OCI-LY1 (cell line): ENCODE measurements around the gene SLC6A18.

Source experiments
- H2AFZ ChIP-seq: fragments of 200-600 bp; sonication (generic), shearing (Covaris generic); 2 replicates; pipeline ENCODE4 v1.6.0; 2014; ENCODE audit warnings: antibody characterized with exemption, mild to moderate bottlenecking, low read length
- H3F3A ChIP-seq: fragments of 200-600 bp; sonication (generic), shearing (Covaris generic); 2 replicates; pipeline ENCODE4 v1.6.0; 2014; ENCODE audit warnings: mild to moderate bottlenecking, antibody characterized with exemption, low read length, moderate library complexity; ENCODE audit not compliant: insufficient read depth
- H3K27ac ChIP-seq: fragments of 200-600 bp; sonication (generic); 2 replicates; pipeline ENCODE4 v1.5.1; 2014; ENCODE audit warnings: low read length, mixed run types, mild to moderate bottlenecking, low read depth; ENCODE audit not compliant: poor library complexity, severe bottlenecking
- H3K27me3 ChIP-seq: fragments of 200-600 bp; sonication (generic); 2 replicates; pipeline ENCODE4 v1.6.0; 2014; ENCODE audit warnings: antibody characterized with exemption, mild to moderate bottlenecking, low read length, moderate library complexity; ENCODE audit not compliant: insufficient read depth
- H3K36me3 ChIP-seq: fragments of 200-600 bp; sonication (generic); 2 replicates; pipeline ENCODE4 v1.6.1; 2014; ENCODE audit warnings: mild to moderate bottlenecking, antibody characterized with exemption, low read length, moderate library complexity, mixed read lengths; ENCODE audit not compliant: insufficient read depth
- H3K4me1 ChIP-seq: fragments of 200-600 bp; sonication (generic); 2 replicates; pipeline ENCODE4 v1.5.1; 2014; ENCODE audit warnings: mild to moderate bottlenecking, low read length, moderate library complexity; ENCODE audit not compliant: insufficient read depth, severe bottlenecking
- H3K4me2 ChIP-seq: fragments of 200-600 bp; sonication (generic), shearing (Covaris generic); 2 replicates; pipeline ENCODE4 v1.6.1; 2014; ENCODE audit warnings: low read length
- H3K4me3 ChIP-seq: fragments of 200-600 bp; sonication (generic); 2 replicates; pipeline ENCODE4 v1.5.1; 2014; ENCODE audit warnings: low read length, low read depth, mild to moderate bottlenecking, mixed read lengths; ENCODE audit not compliant: poor library complexity, severe bottlenecking
- H3K79me2 ChIP-seq: fragments of 200-600 bp; shearing (Covaris generic); 2 replicates; pipeline ENCODE4 v1.6.1; 2016; ENCODE audit warnings: mixed run types, low read length, mixed read lengths; ENCODE audit not compliant: insufficient read depth
- H3K9ac ChIP-seq: fragments of 200-600 bp; sonication (generic), shearing (Covaris generic); 2 replicates; pipeline ENCODE4 v1.6.1; 2014; ENCODE audit warnings: mild to moderate bottlenecking, low read length, mixed read lengths
- H3K9me2 ChIP-seq: fragments of 200-600 bp; sonication (generic), shearing (Covaris generic); 2 replicates; pipeline ENCODE4 v1.6.1; 2014; ENCODE audit warnings: low read depth, mild to moderate bottlenecking, low read length, mixed read lengths
- H3K9me3 ChIP-seq: fragments of 200-600 bp; shearing (Covaris generic); 2 replicates; pipeline ENCODE4 v1.6.1; 2014; ENCODE audit warnings: low read length, mixed read lengths
- H4K20me1 ChIP-seq: fragments of 200-600 bp; sonication (generic), shearing (Covaris generic); 2 replicates; pipeline ENCODE4 v1.6.0; 2016; ENCODE audit warnings: mild to moderate bottlenecking, low read length; ENCODE audit not compliant: insufficient read depth
- EZH2 ChIP-seq: fragments of 200-600 bp; sonication (generic), shearing (Covaris generic); IDR thresholded peaks from 2 replicates; pipeline ENCODE4 v1.8.0; 2017; ENCODE audit warnings: borderline replicate concordance, mixed run types, mild to moderate bottlenecking, antibody characterized with exemption, low read length, moderate library complexity, mixed read lengths
- TF ChIP-seq, protein P1 (sequence below): fragments of 200-600 bp; sonication (generic), shearing (Covaris generic); IDR thresholded peaks from 2 replicates; pipeline ENCODE4 v1.5.1; 2017; ENCODE audit warnings: mild to moderate bottlenecking, antibody characterized with exemption, low read length, moderate library complexity, mixed read lengths

SLC6A18 gene

DNA sequence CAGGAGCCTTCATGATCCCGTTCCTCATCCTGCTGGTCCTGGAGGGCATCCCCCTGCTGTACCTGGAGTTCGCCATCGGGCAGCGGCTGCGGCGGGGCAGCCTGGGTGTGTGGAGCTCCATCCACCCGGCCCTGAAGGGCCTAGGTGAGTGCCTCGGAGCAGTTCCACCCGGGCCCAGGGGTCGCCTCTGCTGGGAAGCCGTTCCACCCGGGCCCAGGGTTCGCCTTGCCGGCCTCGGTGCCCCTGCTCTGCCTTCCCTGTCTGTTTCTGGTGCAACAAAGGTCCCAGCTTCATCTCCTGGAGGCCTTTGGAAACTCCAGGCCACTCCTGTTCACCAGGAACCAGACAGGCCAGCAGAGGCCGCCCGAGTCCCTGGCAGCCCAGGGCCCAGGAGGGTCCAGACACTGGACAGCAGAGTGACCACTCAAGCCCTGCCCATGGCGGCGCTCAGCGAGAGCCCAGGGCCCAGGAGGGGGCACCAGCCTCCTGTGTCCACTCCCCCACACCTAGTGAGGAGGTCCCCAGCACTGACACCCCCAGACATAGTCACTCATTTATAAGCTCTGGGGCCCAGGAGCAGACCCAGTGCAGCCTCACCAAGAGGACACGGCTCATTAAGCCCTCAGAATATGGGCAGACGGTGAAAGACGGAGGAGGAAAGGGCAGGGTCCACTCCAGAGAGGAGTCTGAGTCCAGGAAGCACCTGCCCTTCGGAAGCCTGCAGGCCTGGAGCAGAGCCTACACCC, 16.3 kb upstream of the SLC6A18 start:
- H4K20me1 ChIP-seq: no peaks in the 10 kb centered on the region

DNA sequence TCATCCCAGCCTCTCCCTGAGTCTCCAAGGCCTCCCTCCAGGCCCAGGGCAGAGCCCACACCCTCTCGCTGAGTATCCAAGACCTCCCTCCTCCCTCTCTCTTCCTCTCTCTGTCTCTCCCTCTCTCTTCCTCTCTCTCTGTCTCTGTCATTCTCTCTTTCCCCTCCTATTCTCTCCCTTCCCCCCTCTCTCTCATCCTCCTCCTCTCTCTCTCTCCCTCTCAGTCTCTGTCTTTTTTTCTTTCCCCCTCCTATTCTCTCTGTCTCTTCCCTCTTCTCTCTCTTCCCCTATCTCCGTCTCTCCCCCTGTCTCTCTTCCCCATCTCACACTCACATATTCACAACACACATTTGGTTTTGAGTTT, 15.7 kb upstream of the SLC6A18 start:
- no peaks in the 10 kb centered on the region for H3F3A ChIP-seq
- TF ChIP-seq, protein P1, sequence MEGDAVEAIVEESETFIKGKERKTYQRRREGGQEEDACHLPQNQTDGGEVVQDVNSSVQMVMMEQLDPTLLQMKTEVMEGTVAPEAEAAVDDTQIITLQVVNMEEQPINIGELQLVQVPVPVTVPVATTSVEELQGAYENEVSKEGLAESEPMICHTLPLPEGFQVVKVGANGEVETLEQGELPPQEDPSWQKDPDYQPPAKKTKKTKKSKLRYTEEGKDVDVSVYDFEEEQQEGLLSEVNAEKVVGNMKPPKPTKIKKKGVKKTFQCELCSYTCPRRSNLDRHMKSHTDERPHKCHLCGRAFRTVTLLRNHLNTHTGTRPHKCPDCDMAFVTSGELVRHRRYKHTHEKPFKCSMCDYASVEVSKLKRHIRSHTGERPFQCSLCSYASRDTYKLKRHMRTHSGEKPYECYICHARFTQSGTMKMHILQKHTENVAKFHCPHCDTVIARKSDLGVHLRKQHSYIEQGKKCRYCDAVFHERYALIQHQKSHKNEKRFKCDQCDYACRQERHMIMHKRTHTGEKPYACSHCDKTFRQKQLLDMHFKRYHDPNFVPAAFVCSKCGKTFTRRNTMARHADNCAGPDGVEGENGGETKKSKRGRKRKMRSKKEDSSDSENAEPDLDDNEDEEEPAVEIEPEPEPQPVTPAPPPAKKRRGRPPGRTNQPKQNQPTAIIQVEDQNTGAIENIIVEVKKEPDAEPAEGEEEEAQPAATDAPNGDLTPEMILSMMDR: no peak
- no peak for TF ChIP-seq EZH2
- no peak overlapping the region for H3K9ac ChIP-seq
- H3K27ac ChIP-seq: no peak overlapping the region
- no peaks in the 10 kb centered on the region for H3K9me2 ChIP-seq
- H3K9me3 ChIP-seq: no peaks in the 10 kb centered on the region
- H2AFZ ChIP-seq: no peak overlapping the region
- H3K79me2 ChIP-seq: no peaks in the 10 kb centered on the region
- no peaks in the 10 kb centered on the region for H3K36me3 ChIP-seq
- H3K27me3 ChIP-seq: no peaks in the 10 kb centered on the region; the same call in 1 of the 2 replicates
- no peak overlapping the region for H3K4me3 ChIP-seq
- H4K20me1 ChIP-seq: no peaks in the 10 kb centered on the region
- no peaks in the 10 kb centered on the region for H3K4me1 ChIP-seq
- no peak overlapping the region for H3K4me2 ChIP-seq

More for the DNA sequence above, 16.3 kb upstream of the SLC6A18 start:
- Histone ChIP-seq H3K9me2 (no peaks in the 10 kb centered on the region), H3K9ac (no peak overlapping the region), H3K9me3 (no peaks in the 10 kb centered on the region), H3K36me3 (no peaks in the 10 kb centered on the region), H3F3A (no peaks in the 10 kb centered on the region), H3K4me2 (no peak overlapping the region), H2AFZ (no peak overlapping the region), H3K79me2 (no peaks in the 10 kb centered on the region), H3K4me1 (no peaks in the 10 kb centered on the region), H3K27ac (no peak overlapping the region), H3K4me3 (no peak overlapping the region), H3K27me3 (no peaks in the 10 kb centered on the region; the same call in 1 of the 2 replicates)
- TF ChIP-seq, protein P1: 0 out of 2 replicates have a peak, but pooled peaks have one; percentile 9
- TF ChIP-seq EZH2: no peak

GRCh38 chr5:1209896-1210776, 15.0 kb upstream of the SLC6A18 start:
- no peak overlapping the region for H3K4me2 ChIP-seq
- H3K4me3 ChIP-seq: no peak overlapping the region
- H3K9me2 ChIP-seq: no peaks in the 10 kb centered on the region
- no peak overlapping the region for H3K9ac ChIP-seq
- TF ChIP-seq, protein P1: no peak
- no peak for TF ChIP-seq EZH2
- H3K27ac ChIP-seq: no peak overlapping the region
- no peaks in the 10 kb centered on the region for H3K36me3 ChIP-seq
- no peak overlapping the region for H2AFZ ChIP-seq
- no peaks in the 10 kb centered on the region for H3F3A ChIP-seq
- H3K4me1 ChIP-seq: no peaks in the 10 kb centered on the region
- no peaks in the 10 kb centered on the region; the same call in none of the 2 replicates for H3K27me3 ChIP-seq
- no peaks in the 10 kb centered on the region for H4K20me1 ChIP-seq
- H3K79me2 ChIP-seq: no peaks in the 10 kb centered on the region
- H3K9me3 ChIP-seq: no peaks in the 10 kb centered on the region
